ENCODE results near the gene HS1BP3. TPM values are rescaled to one million over a fixed set of nuclear protein-coding genes. Genes with fewer than 3 reads are reported as not detected.

Gene HS1BP3
- total RNA-seq, 3 donors from 2014 or later = 19.0 to 31.8 (median 25.9) TPM

GRCh38 chr2:20656561-20656960 is 5.7 kb upstream of the HS1BP3 start:
- intact Hi-C loops (cut with DNase I; ENCODE audit: low total_unique reads) = no loop called here
- Histone ChIP-seq H3K4me3 (no peak overlapping the region), H3K27ac (no peak overlapping the region), H3K4me1 (no peaks in the 10 kb centered on the region), H3K9me3 (no peaks in the 10 kb centered on the region), H3K27me3 (peaks cover 0 to under 1% of the 10 kb centered on the region in 2 donors), H3K36me3 (no peaks in the 10 kb centered on the region)
- TF ChIP-seq POLR2A (IDR thresholded peaks at IDR 0.05) (no peak), POLR2AphosphoS5 (IDR thresholded peaks at IDR 0.05) (no peak), CTCF (IDR thresholded peaks at IDR 0.05) (no peak)
- peak in 1 of 2 donors; percentile 28 for DNase-seq (ENCODE audit: low spot score in 2 of 2)

- no peak for TF ChIP-seq POLR2AphosphoS5 (IDR thresholded peaks at IDR 0.05)
- no peak for TF ChIP-seq CTCF (IDR thresholded peaks at IDR 0.05)
- TF ChIP-seq POLR2A (IDR thresholded peaks at IDR 0.05) = no peak
- Histone ChIP-seq H3K4me1 (peaks cover 0 to 7% of the 10 kb centered on the region in 2 donors), H3K9me3 (no peaks in the 10 kb centered on the region), H3K36me3 (no peaks in the 10 kb centered on the region), H3K4me3 (no peak overlapping the region), H3K27ac (no peak overlapping the region), H3K27me3 (no peaks in the 10 kb centered on the region)
- no peak for DNase-seq (ENCODE audit: low spot score in 2 of 2)
- intact Hi-C loops (cut with DNase I; ENCODE audit: low total_unique reads) = no loop called here
Measured at GRCh38 chr2:20654535-20654813, 3.6 kb upstream of the HS1BP3 start.

GRCh38 chr2:20653695-20654534 is 3.0 kb upstream of the HS1BP3 start:
- intact Hi-C loops (cut with DNase I; ENCODE audit: low total_unique reads) = no loop called here
- Histone ChIP-seq H3K4me3 (no peak overlapping the region), H3K27me3 (no peaks in the 10 kb centered on the region), H3K4me1 (peaks cover 4 to 7% of the 10 kb centered on the region in 2 donors), H3K36me3 (no peaks in the 10 kb centered on the region), H3K9me3 (no peaks in the 10 kb centered on the region), H3K27ac (no peak overlapping the region)
- DNase-seq (ENCODE audit: low spot score in 2 of 2) = no peak
- TF ChIP-seq POLR2A (IDR thresholded peaks at IDR 0.05) (no peak), CTCF (IDR thresholded peaks at IDR 0.05) (no peak), POLR2AphosphoS5 (IDR thresholded peaks at IDR 0.05) (no peak)

GRCh38 chr2:20652673-20653575 is 2.0 kb upstream of the HS1BP3 start:
- no peak overlapping the region for H3K27ac ChIP-seq
- intact Hi-C loops (cut with DNase I; ENCODE audit: low total_unique reads) = no loop called here

More at GRCh38 chr2:20652673-20653575, 2.0 kb upstream of the HS1BP3 start:
- Histone ChIP-seq H3K4me3 (no peak overlapping the region), H3K27me3 (no peaks in the 10 kb centered on the region), H3K9me3 (no peaks in the 10 kb centered on the region), H3K36me3 (no peaks in the 10 kb centered on the region), H3K4me1 (peaks cover 4 to 7% of the 10 kb centered on the region in 2 donors)
- DNase-seq (ENCODE audit: low spot score in 2 of 2) = no peak
- TF ChIP-seq POLR2AphosphoS5 (IDR thresholded peaks at IDR 0.05) (no peak), CTCF (IDR thresholded peaks at IDR 0.05) (no peak)
